Measurements from ENCODE around the gene ETV3L. TPM values are rescaled to one million over a fixed set of nuclear protein-coding genes. Genes with fewer than 3 reads are reported as not detected.
A peak's percentile ranks its signal among the peaks of the same experiment; 100 is the strongest.
"Not testable (repeated sequence)": the region's sequence is repeated elsewhere in the genome, so short reads cannot be mapped to it uniquely, and the experiment has no call there.

Gene ETV3L
- total RNA-seq, 1 donor from 2014 or later = not detected

- no peak for DNase-seq
- H3K27me3 Mint-ChIP-seq = peaks cover 47% of the 10 kb centered on the region
- H3K4me1 Mint-ChIP-seq = no peaks in the 10 kb centered on the region
- no peaks in the 10 kb centered on the region for H3K36me3 Mint-ChIP-seq (ENCODE audit: low read depth)
- intact Hi-C loops (cut with micrococcal nuclease) = no loop called here
- no peak overlapping the region for H3K27ac Mint-ChIP-seq
- peaks cover under 1% of the 10 kb centered on the region for H3K9me3 Mint-ChIP-seq
- no peak overlapping the region for H3K4me3 Mint-ChIP-seq
Measured at GRCh38 chr1:157056269-157056668, 43.3 kb downstream of the ETV3L start.

- intact Hi-C loops (cut with micrococcal nuclease); H3K9me3 Mint-ChIP-seq; DNase-seq; H3K4me1 Mint-ChIP-seq; H3K27ac Mint-ChIP-seq; H3K4me3 Mint-ChIP-seq; H3K36me3 Mint-ChIP-seq (ENCODE audit: low read depth): not testable (repeated sequence)
- peaks cover 49% of the 10 kb centered on the region for H3K27me3 Mint-ChIP-seq
Measured at GRCh38 chr1:157055729-157056128, 43.9 kb downstream of the ETV3L start.

- H3K9me3 Mint-ChIP-seq = peaks cover 3% of the 10 kb centered on the region
- DNase-seq = no peak
- H3K4me1 Mint-ChIP-seq = peaks cover 4% of the 10 kb centered on the region
- peaks cover 2% of the 10 kb centered on the region for H3K36me3 Mint-ChIP-seq (ENCODE audit: low read depth)
- H3K27me3 Mint-ChIP-seq = peaks cover 56% of the 10 kb centered on the region
- intact Hi-C loops (cut with micrococcal nuclease) = no loop called here
- no peak overlapping the region for H3K27ac Mint-ChIP-seq
- H3K4me3 Mint-ChIP-seq = no peak overlapping the region
Measured at GRCh38 chr1:157050836-157051235, 48.8 kb downstream of the ETV3L start.

- H3K9me3 Mint-ChIP-seq = peaks cover 3% of the 10 kb centered on the region
- H3K4me3 Mint-ChIP-seq = peak overlapping the region; percentile 20
- no peak for DNase-seq
- peaks cover 8% of the 10 kb centered on the region for H3K4me1 Mint-ChIP-seq
- intact Hi-C loops (cut with micrococcal nuclease) = no loop called here
- H3K36me3 Mint-ChIP-seq (ENCODE audit: low read depth) = peaks cover 2% of the 10 kb centered on the region
- peaks cover 76% of the 10 kb centered on the region for H3K27me3 Mint-ChIP-seq
- H3K27ac Mint-ChIP-seq = no peak overlapping the region
Measured at GRCh38 chr1:157047062-157047410, 52.6 kb downstream of the ETV3L start.

- DNase-seq = peak; percentile 74
- intact Hi-C loops (cut with micrococcal nuclease) = no loop called here
- Mint-ChIP-seq H3K4me1 (peaks cover 8% of the 10 kb centered on the region), H3K27ac (peak within 1 kb of the TSS; percentile 61), H3K4me3 (peak within 1 kb of the TSS; percentile 92), H3K36me3 (ENCODE audit: low read depth) (peaks cover 2% of the 10 kb centered on the region), H3K9me3 (no peaks in the 10 kb centered on the region), H3K27me3 (peaks cover 79% of the 10 kb centered on the region)
Measured at GRCh38 chr1:157045250-157046218, 54.1 kb downstream of the ETV3L start, which contains the start of gene ARHGEF11. TSS of gene ARHGEF11 (minus strand) at chr1:157045742. CDS start at chr1:157044330, 1,412 bp downstream.

DNA sequence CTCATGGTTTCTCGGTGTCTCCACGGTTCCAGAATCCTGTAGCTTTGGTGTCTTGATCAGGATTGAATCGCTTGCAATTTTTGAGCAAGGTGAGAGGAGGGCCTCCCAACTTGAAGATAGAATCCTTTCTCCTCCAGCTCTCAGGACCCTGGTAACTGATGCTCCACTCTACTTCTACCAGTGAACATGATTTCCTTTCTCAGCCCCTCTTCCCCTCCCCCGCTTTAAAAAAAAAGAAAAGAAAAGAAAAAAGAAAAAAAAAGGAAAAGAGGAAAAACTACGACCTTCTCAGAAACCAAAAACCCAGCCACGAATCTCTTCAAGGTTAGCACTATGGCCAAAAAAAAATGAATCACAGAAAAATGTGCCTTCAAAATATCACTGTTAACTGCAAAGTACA lies 55.3 kb downstream of the ETV3L start:
- Mint-ChIP-seq H3K9me3 (no peaks in the 10 kb centered on the region), H3K4me1 (peaks cover 8% of the 10 kb centered on the region), H3K36me3 (ENCODE audit: low read depth) (peaks cover 2% of the 10 kb centered on the region), H3K27ac (no peak overlapping the region), H3K27me3 (peaks cover 78% of the 10 kb centered on the region), H3K4me3 (no peak overlapping the region)
- DNase-seq = no peak
- intact Hi-C loops (cut with micrococcal nuclease) = no loop called here

DNA sequence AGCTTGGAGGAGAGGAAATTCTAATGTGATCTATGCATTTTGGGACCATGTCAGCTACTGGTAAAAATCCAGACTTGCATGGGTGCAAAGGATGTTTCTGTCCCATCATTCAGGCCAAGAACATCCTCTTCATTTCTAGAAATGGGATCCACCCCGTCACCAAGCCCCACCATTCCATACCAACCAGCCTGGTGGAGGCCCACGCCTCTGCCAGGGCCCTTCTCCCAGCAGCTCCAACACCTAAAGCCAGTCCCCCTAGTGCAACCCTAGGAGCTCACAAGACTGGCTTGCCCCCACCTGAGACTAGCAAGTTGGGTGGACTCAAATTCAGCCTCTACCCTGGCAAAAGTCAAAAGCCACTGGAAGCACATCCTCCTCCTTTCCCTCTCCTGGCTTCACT lies 55.9 kb downstream of the ETV3L start:
- H3K4me3 Mint-ChIP-seq = no peak overlapping the region
- H3K27ac Mint-ChIP-seq = no peak overlapping the region
- intact Hi-C loops (cut with micrococcal nuclease) = no loop called here
- H3K27me3 Mint-ChIP-seq = peaks cover 79% of the 10 kb centered on the region
- no peaks in the 10 kb centered on the region for H3K9me3 Mint-ChIP-seq
- H3K36me3 Mint-ChIP-seq (ENCODE audit: low read depth) = peaks cover 2% of the 10 kb centered on the region
- H3K4me1 Mint-ChIP-seq = peaks cover 8% of the 10 kb centered on the region
- DNase-seq = no peak

DNA sequence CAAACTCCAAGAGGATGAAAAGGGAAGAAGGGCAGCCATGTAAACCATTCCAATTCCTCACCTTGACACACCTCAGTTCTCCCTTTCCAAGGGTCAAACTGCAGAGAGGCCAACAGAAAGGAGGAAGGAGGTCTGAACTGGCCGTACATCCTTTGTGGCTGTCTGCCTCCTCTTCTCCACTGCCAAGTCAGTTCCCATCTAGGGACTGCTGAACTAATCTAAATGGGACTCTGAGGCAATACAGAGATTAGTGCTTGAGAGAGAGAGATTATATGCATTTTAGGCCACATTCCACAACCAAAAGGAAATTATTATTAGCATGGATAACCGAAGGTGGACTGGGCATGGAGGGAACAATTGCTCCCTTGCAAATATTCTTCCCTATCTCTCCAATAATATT lies 56.8 kb downstream of the ETV3L start:
- Mint-ChIP-seq H3K27ac (no peak overlapping the region), H3K27me3 (peaks cover 73% of the 10 kb centered on the region), H3K4me3 (no peak overlapping the region), H3K9me3 (no peaks in the 10 kb centered on the region), H3K36me3 (ENCODE audit: low read depth) (peaks cover 2% of the 10 kb centered on the region), H3K4me1 (peaks cover 8% of the 10 kb centered on the region)
- intact Hi-C loops (cut with micrococcal nuclease) = no loop called here
- DNase-seq = no peak

Other genes starting within 250 kb of the ETV3L start
- gene INSRR, start 240.7 kb downstream of the ETV3L start, total RNA-seq = 0.68 and 0.71 TPM in 2 replicates
- 54.3 and 61.2 TPM in 2 replicates for gene NTRK1, start 238.9 kb downstream of the ETV3L start, total RNA-seq
- 0.09 and 0.21 TPM in 2 replicates for gene PEAR1, start 206.1 kb downstream of the ETV3L start, total RNA-seq
- gene LRRC71, start 179.2 kb downstream of the ETV3L start, total RNA-seq = not detected in 2 replicates
- 1.9 and 3.1 TPM in 2 replicates for gene ARHGEF11, start 54.1 kb downstream of the ETV3L start, total RNA-seq
- gene ETV3, start 38.6 kb upstream of the ETV3L start, total RNA-seq = 40.4 and 41.3 TPM in 2 replicates

Measured in activated CD4-positive, alpha-beta T cell treated with anti-CD3 and anti-CD28 coated beads, Interleukin-2, amount 10 ng/mL, durations not matched to agents 24 days and 14 days (primary cell).